Thymus (tissue), 11 donors: Measurements from ENCODE around the gene FBN3. TPM values are rescaled to one million over a fixed set of nuclear protein-coding genes. Genes with fewer than 3 reads are reported as not detected.

Experiments
- DNase-seq, 9 donors: peaks; one replicate each; pipeline ENCODE4 v3.0.0-alpha.2; 2013; ENCODE audit warnings: low spot score in 9 of 9, low read depth in 6 of 9, missing footprints in 1 of 9
- H3K27ac ChIP-seq, 2 donors: one replicate each; pipeline ENCODE4 v1.5.1; 2013; ENCODE audit warnings: control low read depth in 1 of 2, low read depth in 1 of 2, low read length in 1 of 2, mild to moderate bottlenecking in 1 of 2, moderate library complexity in 1 of 2
- H3K27me3 ChIP-seq, 2 donors: one replicate each; pipeline ENCODE4 v1.5.1; 2013; ENCODE audit warnings: low read length in 1 of 2; ENCODE audit not compliant: control insufficient read depth in 2 of 2, insufficient read depth in 1 of 2
- H3K36me3 ChIP-seq, 2 donors: one replicate each; pipeline ENCODE4 v1.5.1; 2013; ENCODE audit warnings: low read length in 1 of 2, mild to moderate bottlenecking in 1 of 2, moderate library complexity in 1 of 2; ENCODE audit not compliant: control insufficient read depth in 2 of 2, insufficient read depth in 2 of 2
- H3K4me1 ChIP-seq, 2 donors: one replicate each; pipeline ENCODE4 v1.5.1; 2013; ENCODE audit warnings: low read length in 2 of 2; ENCODE audit not compliant: control insufficient read depth in 2 of 2, insufficient read depth in 2 of 2
- H3K4me3 ChIP-seq, 2 donors: one replicate each; pipeline ENCODE4 v1.5.1; 2013; ENCODE audit warnings: low read length in 2 of 2, control low read depth in 1 of 2, mild to moderate bottlenecking in 1 of 2
- H3K9me3 ChIP-seq, 2 donors: one replicate each; pipeline ENCODE4 v1.5.1; 2013; ENCODE audit warnings: low read length in 1 of 2, mild to moderate bottlenecking in 1 of 2; ENCODE audit not compliant: control insufficient read depth in 2 of 2, insufficient read depth in 1 of 2
- WGBS: extraction: QIAGEN DNeasy Blood & Tissue Kit; methylation state at CpG from one replicate; pipeline ENCODE4 v1.1.7; 2013; 5-methylcytosine and 5-hydroxymethylcytosine counted together
- polyA plus RNA-seq: library from polyadenylated mRNA; stranded (reverse); fragments of 200-250 nt; gene quantifications from one replicate; pipeline ENCODE4 v1.2.3, GENCODE V29; 2013
- total RNA-seq: library from RNA; stranded (reverse); fragments of 120-200 nt; gene quantifications from one replicate; pipeline ENCODE4 v1.2.4, GENCODE V29; 2013
- donor health status: healthy.

FBN3 gene
- total and polyA plus RNA-seq, 2 donors = 0.16 to 0.61 TPM

DNA sequence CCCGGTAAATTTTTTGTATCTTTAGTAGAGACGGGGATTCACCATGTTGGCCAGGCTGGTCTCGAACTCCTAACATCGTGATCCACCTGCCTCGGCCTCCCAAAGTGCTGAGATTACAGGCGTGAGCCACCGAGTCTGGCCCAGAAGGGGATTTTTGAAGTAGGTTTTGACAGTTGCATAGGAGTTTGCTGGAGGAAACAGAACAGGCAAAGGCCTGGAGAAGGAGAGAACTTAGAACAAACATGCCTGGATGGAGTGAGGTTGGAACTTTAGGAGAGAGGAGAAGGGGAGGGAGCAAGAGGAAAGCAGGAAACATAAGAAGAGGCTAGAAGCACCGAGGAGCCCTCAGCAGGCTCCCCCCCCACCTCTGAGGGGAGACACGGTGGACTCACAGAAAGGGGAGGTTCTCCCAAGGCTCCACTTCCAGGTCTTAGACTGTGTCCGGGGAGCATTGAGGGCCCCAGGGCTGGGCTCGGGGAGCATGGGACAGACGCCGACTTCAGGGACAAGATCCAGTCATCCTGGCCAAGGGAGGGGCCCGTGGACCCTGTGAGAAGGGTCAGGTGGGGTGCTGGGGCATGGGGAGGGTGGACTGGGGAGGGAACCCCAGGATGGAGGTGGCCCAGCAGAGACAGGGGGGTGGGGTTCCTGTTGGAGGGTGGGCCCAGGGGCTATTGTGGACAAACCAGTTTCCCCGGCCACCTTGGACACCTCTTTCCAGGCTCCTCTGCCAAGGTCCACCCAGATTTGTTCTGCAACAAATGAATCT lies 1.8 kb upstream of the FBN3 start:
- no peak overlapping the region for H3K4me3 ChIP-seq
- H3K9me3 ChIP-seq = no peaks in the 10 kb centered on the region
- no peaks in the 10 kb centered on the region for H3K36me3 ChIP-seq
- peaks cover 41 to 73% of the 10 kb centered on the region in 2 donors for H3K27me3 ChIP-seq
- peaks cover 0 to 8% of the 10 kb centered on the region in 2 donors for H3K4me1 ChIP-seq
- 85% methylated on average over 15 of the region's 15 CpGs for WGBS
- H3K27ac ChIP-seq = no peak overlapping the region
- DNase-seq = no peak

DNA sequence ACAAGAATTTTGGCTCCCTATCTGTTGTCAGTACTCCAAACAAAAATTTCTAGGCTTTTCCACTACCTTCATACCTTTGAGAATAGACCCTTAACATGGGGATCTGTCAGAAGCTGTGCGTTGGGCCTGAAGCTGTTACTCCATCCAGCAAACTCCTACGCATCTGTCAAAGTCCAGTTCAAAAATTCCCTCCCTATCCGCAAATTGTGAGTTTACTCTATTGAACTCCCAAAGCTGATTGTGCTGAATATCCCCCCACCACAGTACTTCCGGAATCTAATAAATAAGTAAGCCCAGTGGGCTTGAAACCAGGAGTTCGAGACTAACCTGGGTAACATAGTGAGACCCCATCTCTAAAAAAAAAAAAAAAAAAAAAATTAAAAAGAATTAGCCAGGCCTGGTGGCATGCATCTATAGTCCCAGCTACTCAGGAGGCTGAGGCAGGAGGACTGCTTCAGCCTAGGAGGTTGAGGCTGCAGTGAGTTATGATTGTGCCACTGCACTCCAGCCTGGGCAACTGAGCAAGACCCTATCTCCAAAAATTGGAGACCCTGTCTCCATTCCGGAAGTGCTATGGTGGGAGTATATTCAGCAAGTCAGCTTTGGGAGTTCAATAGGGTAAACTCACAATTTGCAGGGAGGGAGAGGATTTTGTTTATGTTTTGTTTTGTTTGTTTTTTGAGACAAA lies 930 bp upstream of the FBN3 start:
- peaks cover 41 to 79% of the 10 kb centered on the region in 2 donors for H3K27me3 ChIP-seq
- no peak overlapping the region for H3K27ac ChIP-seq
- no peaks in the 10 kb centered on the region for H3K36me3 ChIP-seq
- H3K9me3 ChIP-seq = no peaks in the 10 kb centered on the region
- H3K4me3 ChIP-seq = no peak overlapping the region
- 95% methylated on average over 6 of the region's 6 CpGs for WGBS
- peaks cover 0 to 8% of the 10 kb centered on the region in 2 donors for H3K4me1 ChIP-seq
- DNase-seq = no peak

DNA sequence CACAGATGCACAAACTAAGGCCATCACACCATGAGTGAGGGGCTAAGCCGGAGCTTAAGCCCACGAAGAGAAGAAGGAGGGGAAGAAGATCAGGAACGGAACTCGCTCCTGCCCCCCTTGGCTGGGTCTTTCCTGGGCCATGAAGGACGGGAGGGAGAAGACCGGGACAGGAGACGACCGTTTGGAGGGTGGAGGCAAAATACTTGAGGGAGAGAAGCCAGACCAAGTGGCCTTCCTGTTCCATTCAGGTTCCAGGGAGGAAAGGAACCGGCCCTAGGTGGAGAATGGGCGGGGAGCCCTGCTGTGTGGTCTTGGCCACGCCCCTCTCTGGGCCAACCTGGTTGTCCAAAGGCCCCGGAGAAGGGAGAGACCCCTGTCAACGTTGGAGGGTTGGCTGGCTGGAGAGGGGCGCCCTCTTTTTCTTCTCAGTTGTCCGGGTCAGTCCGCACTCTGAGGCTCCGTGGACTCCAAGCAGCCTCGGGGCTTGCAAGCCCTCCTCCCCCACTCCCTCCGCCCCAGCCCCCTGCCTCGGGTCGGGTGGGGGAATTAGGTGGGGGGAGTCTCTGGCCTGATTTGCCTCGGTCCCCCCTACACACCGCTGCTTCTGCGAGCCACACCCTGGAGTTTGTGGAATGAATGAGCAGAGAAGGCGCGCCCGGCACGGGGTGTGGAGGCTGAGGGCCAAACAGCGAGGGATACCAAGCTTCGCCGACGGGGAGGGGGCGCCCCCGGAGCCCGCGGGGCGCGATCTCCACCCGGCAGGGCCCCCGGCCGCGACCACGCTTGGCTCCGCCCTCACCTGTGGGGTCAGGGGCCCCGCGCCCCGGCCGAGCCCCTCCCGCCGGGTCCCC lies 757 bp downstream of the FBN3 start:
- H3K27me3 ChIP-seq = peaks cover 41 to 76% of the 10 kb centered on the region in 2 donors
- WGBS = 4% methylated on average over 50 of the region's 50 CpGs
- H3K4me3 ChIP-seq = peak overlapping the region in 1 of 2 donors; percentile 29
- H3K9me3 ChIP-seq = no peaks in the 10 kb centered on the region
- DNase-seq = no peak
- H3K27ac ChIP-seq = no peak overlapping the region
- peaks cover 0 to 3% of the 10 kb centered on the region in 2 donors for H3K4me1 ChIP-seq
- H3K36me3 ChIP-seq = no peaks in the 10 kb centered on the region

DNA sequence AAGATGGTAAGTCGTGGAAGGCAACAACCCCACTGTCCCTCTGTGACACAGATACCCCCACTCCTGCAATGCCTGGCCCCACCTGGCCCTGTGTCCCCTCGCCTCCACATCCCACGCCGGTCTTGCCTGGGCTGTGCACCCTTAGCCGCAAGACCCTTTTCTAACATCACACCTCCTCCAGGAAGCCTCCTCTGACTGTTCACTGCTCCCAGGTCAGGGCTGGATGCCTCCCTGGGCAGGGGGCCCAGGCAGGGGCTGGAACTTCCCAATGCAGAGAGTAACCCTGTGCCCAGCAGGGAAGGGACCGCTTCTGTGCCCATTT lies 1.3 kb downstream of the FBN3 start:
- no peak for DNase-seq
- Histone ChIP-seq H3K4me3 (no peak overlapping the region), H3K27ac (no peak overlapping the region), H3K36me3 (no peaks in the 10 kb centered on the region), H3K4me1 (peaks cover 0 to 3% of the 10 kb centered on the region in 2 donors), H3K27me3 (peaks cover 37 to 72% of the 10 kb centered on the region in 2 donors), H3K9me3 (no peaks in the 10 kb centered on the region)
- 88% methylated on average over 6 of the region's 6 CpGs for WGBS

DNA sequence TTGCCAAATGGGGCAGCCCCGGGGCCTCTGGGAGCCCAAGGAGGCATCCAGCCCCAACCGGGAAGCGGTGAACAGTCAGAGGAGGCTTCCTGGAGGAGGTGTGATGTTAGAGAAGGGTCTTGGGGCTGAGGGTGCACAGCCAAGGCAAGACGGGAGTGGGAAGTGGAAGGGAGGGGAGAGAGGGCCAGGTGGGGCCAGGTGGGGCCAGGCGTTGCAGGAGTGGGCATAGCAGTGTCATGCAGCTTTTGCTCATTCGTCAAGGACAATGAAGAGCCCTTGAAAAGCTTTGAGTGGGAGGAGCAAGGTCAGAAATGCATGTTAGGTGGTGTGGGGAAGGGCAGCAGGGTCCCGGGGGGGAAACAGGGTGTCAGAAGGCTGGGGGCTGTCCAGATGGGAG lies 1.8 kb downstream of the FBN3 start:
- Histone ChIP-seq H3K27me3 (peaks cover 37 to 68% of the 10 kb centered on the region in 2 donors), H3K9me3 (no peaks in the 10 kb centered on the region), H3K27ac (no peak overlapping the region), H3K4me3 (no peak overlapping the region), H3K4me1 (peaks cover 0 to 3% of the 10 kb centered on the region in 2 donors), H3K36me3 (no peaks in the 10 kb centered on the region)
- WGBS = 59% methylated on average over 7 of the region's 7 CpGs
- DNase-seq = no peak

DNA sequence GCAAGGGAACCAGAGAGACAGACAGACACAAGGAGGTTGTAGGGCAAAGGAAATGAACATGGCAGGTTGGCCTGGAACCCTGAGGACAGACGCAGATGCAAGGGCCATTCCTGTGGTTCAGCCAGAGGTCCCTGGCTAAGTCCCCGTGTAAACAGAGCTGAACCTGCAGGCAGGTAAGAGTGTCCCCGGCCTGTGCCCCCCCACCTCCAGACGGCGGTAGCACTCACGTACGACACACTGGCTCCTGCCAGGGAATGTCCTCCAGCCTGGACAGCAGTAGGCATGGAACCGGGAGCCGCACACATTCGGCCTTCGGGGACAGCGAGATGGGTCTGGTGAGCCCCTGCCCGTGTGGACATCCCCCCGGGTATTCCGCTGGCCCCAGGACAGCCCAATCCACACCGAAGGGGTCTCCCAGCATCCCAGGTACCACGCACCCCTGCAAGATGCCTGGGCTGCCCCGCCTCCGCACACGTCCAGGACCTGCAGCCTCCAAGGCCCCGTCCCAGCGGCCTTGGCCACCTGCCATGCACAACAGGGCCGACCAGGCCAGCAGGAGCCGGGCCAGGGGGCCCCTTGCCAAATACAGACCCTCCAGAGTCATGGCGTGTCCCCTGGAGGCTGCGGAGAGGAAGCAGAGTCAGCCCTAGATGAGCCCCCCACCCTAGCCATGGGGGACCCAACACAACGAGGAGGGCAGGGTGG lies 2.4 kb downstream of the FBN3 start:
- no peak for DNase-seq
- H3K4me1 ChIP-seq = peaks cover 0 to 3% of the 10 kb centered on the region in 2 donors
- WGBS = 86% methylated on average over 27 of the region's 27 CpGs
- H3K4me3 ChIP-seq = no peak overlapping the region
- no peak overlapping the region for H3K27ac ChIP-seq
- no peaks in the 10 kb centered on the region for H3K9me3 ChIP-seq
- H3K27me3 ChIP-seq = peaks cover 37 to 67% of the 10 kb centered on the region in 2 donors
- H3K36me3 ChIP-seq = no peaks in the 10 kb centered on the region

DNA sequence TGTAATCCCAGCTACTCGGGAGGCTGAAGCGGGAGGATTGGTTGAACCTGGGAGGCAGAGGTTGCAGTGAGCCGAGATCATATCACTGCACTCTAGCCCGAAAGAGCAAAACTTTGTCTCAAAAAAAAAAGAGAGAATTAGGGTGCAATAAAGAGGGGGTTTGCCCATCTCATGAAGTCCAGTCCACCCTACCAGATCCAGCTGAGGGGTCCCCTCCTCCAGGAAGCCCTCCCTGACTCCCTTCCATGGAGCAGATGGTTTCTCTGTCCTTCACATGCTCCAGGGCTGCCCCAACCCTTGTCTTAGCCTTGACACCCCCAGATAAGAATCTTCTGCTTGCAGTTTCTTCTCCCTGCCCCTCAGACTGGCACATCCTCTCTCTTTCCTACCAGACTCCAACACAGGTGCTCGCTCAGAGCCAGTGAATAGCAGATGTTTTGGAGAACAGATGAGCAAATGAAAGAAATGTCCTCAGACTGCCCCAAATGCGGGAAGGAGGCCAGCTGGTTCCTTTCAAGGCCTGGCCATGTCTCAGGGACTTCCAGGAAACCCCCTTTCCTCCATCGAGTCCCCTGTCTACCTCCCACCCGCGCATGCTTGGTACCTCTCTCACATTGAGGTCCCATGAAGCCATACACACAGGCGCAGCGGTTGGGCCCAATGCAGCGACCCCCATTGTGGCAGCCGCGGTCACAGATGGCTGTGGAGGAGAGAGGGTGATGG lies 5.0 kb downstream of the FBN3 start:
- Histone ChIP-seq H3K27ac (no peak overlapping the region), H3K4me1 (peaks cover 0 to under 1% of the 10 kb centered on the region in 2 donors), H3K4me3 (no peak overlapping the region), H3K36me3 (no peaks in the 10 kb centered on the region), H3K27me3 (peaks cover 23 to 43% of the 10 kb centered on the region in 2 donors), H3K9me3 (no peaks in the 10 kb centered on the region)
- 88% methylated on average over 14 of the region's 14 CpGs for WGBS
- no peak for DNase-seq

DNA sequence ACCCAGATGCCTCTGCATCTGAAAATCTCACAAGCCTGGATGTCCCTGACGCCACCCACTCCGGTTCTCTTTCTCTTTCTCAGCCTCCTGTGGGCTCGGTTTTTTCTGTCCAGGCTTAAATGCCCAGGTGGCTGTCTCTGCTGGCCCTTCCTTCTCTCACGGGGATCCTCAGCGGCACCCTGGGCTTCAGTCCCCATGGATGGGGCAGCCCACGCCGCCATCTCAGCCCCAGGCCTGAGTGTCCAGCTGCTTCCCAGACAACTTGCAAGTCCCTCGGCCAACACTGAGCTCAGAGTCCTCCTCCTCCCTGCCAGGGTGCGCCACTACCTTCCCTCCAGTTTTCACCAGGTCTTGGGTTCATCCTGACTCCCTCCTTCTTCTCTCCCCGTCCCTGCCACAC lies 6.4 kb downstream of the FBN3 start:
- 82% methylated on average over 10 of the region's 10 CpGs for WGBS
- no peak for DNase-seq

More for the DNA sequence above, 6.4 kb downstream of the FBN3 start:
- H3K4me3 ChIP-seq = no peak overlapping the region
- peaks cover 0 to 3% of the 10 kb centered on the region in 2 donors for H3K4me1 ChIP-seq
- no peaks in the 10 kb centered on the region for H3K9me3 ChIP-seq
- peaks cover 11 to 32% of the 10 kb centered on the region in 2 donors for H3K27me3 ChIP-seq
- H3K27ac ChIP-seq = no peak overlapping the region
- H3K36me3 ChIP-seq = no peaks in the 10 kb centered on the region
